ENCODE measurements around the gene ZNF738.

DNA sequence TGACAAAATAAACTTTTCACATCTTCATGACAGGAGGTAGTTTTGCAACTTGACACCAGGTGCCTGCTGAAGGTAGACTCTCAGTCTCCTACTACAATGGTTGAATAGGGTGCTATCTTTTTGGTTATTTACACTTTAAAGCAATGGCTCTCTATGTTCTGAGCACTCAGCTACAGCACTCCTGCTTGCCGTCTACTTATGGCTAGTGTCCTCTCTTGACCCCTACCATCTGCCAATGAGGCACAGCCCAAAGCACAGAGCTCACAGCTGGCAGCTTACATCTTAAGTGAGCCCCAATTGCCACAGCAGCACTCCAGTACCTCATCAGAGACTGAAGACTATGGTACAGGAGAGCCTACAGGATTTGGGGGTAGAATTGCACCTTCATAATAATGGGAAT, 41.0 kb upstream of the ZNF738 start:
- TF ChIP-seq, protein P1, sequence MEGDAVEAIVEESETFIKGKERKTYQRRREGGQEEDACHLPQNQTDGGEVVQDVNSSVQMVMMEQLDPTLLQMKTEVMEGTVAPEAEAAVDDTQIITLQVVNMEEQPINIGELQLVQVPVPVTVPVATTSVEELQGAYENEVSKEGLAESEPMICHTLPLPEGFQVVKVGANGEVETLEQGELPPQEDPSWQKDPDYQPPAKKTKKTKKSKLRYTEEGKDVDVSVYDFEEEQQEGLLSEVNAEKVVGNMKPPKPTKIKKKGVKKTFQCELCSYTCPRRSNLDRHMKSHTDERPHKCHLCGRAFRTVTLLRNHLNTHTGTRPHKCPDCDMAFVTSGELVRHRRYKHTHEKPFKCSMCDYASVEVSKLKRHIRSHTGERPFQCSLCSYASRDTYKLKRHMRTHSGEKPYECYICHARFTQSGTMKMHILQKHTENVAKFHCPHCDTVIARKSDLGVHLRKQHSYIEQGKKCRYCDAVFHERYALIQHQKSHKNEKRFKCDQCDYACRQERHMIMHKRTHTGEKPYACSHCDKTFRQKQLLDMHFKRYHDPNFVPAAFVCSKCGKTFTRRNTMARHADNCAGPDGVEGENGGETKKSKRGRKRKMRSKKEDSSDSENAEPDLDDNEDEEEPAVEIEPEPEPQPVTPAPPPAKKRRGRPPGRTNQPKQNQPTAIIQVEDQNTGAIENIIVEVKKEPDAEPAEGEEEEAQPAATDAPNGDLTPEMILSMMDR (IDR thresholded peaks at IDR 0.05) = no peak
- TF ChIP-seq POLR2A (IDR thresholded peaks at IDR 0.05) (no peak), POLR2AphosphoS5 (IDR thresholded peaks at IDR 0.05) (no peak)

Data from breast epithelium (tissue), 3 donors.